GM21737 (cell line): ENCODE results near the gene CLCN1.
"Not testable (repeated sequence)": the region's sequence is repeated elsewhere in the genome, so short reads cannot be mapped to it uniquely, and the experiment has no call there.

Experiments
- ATAC-seq: cut with Tn5 transposase; IDR thresholded peaks from one replicate; pipeline ENCODE4 v1.9.1; 2021; ENCODE audit warnings: mild to moderate bottlenecking, moderate library complexity; ENCODE audit not compliant: unreplicated experiment

The CLCN1 gene

GRCh38 chr7:143315776-143316175 lies at the start of gene CLCN1:
Gene CLCN1 (plus strand): TSS chr7:143316111. CDS start chr7:143316213, 102 bp downstream.
- no peak for ATAC-seq

GRCh38 chr7:143269251-143269650 lies 46.7 kb upstream of the CLCN1 start:
- ATAC-seq, result no peak

- ATAC-seq, result no peak
Measured at GRCh38 chr7:143271240-143271639, 44.7 kb upstream of the CLCN1 start.

GRCh38 chr7:143272871-143273270 lies 43.0 kb upstream of the CLCN1 start:
- ATAC-seq, result no peak

GRCh38 chr7:143279186-143280098 lies 36.5 kb upstream of the CLCN1 start:
- ATAC-seq, result no peak

GRCh38 chr7:143280160-143280559 lies 35.8 kb upstream of the CLCN1 start:
- no peak for ATAC-seq

- no peak for ATAC-seq
Measured at GRCh38 chr7:143280566-143280965, 35.3 kb upstream of the CLCN1 start.

- ATAC-seq, result no peak
Measured at GRCh38 chr7:143281529-143281928, 34.4 kb upstream of the CLCN1 start.

- ATAC-seq, result no peak
Measured at GRCh38 chr7:143282124-143282523, 33.8 kb upstream of the CLCN1 start.

- ATAC-seq, result no peak
Measured at GRCh38 chr7:143283381-143283780, 32.5 kb upstream of the CLCN1 start.

- ATAC-seq, result no peak
Measured at GRCh38 chr7:143284591-143285469, 31.1 kb upstream of the CLCN1 start, which contains the start of gene TMEM139. Gene TMEM139 (plus strand): TSS chr7:143284958. CDS start chr7:143285958, 1,000 bp downstream.

- ATAC-seq, result no peak
Measured at GRCh38 chr7:143285470-143285778, 30.5 kb upstream of the CLCN1 start.

GRCh38 chr7:143285806-143286521 lies 29.9 kb upstream of the CLCN1 start:
- ATAC-seq, result no peak

GRCh38 chr7:143286522-143286890 lies 29.4 kb upstream of the CLCN1 start:
- no peak for ATAC-seq

- ATAC-seq, result no peak
Measured at GRCh38 chr7:143287339-143287934, 28.5 kb upstream of the CLCN1 start.

- peak; percentile 91 for ATAC-seq
Measured at GRCh38 chr7:143287935-143288826, 27.7 kb upstream of the CLCN1 start, which contains the start of gene CASP2. Gene CASP2 (plus strand): TSS chr7:143288351. CDS start chr7:143288456, 105 bp downstream.

GRCh38 chr7:143288836-143289235 lies 27.1 kb upstream of the CLCN1 start:
- no peak for ATAC-seq

GRCh38 chr7:143289421-143289820 lies 26.5 kb upstream of the CLCN1 start:
- no peak for ATAC-seq

- ATAC-seq, result not testable (repeated sequence)
Measured at GRCh38 chr7:143289888-143290287, 26.0 kb upstream of the CLCN1 start.

GRCh38 chr7:143290293-143290692 lies 25.6 kb upstream of the CLCN1 start:
- ATAC-seq, result no peak
